CD1c-positive myeloid dendritic cell (primary cell): ENCODE measurements around the gene IGFBP4.

ENCODE experiments used
- DNase-seq: peaks from one replicate; pipeline ENCODE4 v3.0.0-alpha.2; 2016; ENCODE audit errors: extremely low spot score

Gene IGFBP4

DNA sequence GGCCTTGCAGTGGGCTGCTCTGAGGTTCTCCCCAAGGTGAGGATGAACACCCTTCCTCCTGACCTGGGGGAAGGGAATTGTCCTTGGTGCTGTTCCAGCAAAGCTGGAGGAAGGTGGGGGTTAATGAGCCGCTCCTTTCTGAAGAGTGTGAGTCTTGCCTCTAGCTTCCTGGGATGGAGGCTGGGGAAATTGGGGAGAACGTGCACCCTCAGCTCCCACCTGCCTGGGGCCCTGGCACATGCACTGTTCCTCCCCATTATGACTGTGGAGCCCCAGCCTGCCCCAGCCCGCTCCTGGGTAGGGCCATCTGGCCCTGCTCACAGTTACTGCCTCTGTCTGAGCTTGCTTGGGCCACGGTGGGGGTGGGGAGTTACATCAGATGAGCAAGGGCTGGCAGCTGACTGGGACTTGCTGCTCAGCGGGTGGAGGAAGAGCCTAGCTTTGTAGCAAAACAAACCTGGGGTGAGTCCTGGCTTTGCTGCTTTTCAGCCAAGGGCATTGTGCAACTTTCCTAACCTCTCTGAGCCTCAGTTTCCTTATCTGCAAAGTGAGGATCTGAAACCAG lies 47.1 kb downstream of the IGFBP4 start:
- DNase-seq, result no peak

DNA sequence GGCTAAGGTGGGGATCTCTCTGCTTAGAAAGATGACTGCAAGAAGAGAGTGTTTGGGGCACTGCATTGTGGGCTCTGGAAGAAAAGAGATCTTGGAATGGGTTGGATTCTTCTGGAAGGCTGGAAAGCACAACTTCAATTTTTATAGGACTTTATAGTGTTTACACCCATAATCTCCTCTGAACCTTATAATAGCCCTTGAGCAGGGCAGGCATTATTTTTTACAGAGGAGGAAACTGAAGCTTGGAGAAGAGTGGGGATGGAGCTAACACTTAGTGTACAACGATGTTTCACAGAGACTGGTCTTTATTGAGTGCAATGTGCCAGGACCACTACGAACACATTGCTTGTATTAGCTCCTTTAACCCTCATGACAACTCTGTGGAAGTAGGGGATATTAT lies 47.7 kb downstream of the IGFBP4 start:
- DNase-seq, result no peak

DNA sequence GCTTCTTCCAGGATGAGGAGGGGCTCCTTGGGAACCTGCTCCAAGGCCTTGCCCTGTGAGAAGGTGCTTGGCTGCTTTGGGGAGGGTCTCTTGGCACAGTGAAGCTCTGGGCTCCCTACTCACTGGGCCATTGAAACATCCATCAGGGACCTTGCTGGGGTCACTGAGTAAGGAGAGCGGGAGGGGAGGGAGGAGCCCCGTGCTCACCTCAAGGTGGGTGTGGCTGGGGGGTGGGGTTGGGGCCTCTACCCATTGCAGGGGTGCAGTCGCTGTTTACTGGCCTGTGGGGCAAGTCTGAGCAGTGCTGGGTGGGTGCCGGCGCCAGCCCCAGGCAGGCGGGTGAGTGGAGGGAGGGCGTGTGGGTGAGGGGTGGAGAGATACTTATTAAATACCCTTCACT lies 48.2 kb downstream of the IGFBP4 start:
- no peak for DNase-seq

DNA sequence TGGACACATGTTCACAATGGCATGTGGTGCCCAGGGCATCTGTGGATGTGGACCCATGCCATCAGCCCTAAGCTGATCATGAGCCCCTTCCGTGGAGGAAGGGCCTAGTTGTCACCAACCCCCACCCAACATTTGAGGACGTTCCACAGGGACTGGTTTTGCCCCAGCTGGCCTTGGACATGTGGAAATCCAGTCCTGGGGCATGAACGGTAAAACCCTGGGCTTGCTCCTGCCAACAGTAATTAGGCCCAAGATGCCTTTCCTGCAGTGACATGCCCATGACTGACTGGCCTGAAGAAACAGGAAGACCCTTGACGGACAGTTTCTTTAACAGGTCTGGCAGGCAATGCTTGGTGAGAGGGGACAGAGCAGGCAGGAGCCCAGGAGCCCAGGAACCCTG lies 50.4 kb downstream of the IGFBP4 start:
- DNase-seq, result no peak

DNA sequence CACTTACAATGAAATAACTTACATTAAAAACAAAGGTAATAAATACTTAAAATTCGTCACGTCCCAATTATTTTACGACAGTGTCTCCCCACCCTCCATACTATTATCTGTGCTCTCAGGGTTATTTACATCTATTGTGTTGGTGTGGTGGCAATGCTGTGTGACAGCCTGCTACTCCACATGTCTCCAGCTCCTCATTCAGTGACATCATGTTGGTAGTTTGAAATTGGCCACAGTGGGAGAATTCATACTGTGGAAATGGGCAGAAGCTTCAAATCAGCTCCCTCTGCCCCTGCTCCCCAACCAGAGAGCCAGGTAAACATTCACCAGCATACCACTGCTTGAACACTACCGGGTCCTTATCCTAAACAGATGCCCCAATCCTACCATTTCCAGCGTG lies 51.9 kb downstream of the IGFBP4 start:
- DNase-seq, result no peak

DNA sequence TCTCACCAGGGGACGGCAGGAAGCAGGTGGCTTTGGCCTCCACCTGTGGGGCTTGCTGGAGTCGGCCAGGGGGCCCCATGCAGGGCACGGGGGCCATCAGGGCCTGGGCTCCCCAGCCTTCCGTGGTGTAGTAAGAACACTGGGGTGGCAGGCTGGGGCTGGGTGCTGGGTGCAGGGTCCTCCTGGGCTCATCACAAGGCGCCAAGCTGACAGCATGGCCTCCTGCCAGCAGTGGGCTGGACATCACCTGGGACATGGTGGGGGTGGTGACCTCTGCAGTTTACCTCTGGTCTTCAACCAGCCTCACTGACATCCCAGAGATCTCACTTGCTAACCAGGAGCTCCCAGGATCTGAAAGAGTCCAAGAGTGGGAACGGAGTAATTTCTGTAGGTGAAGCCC lies 52.9 kb downstream of the IGFBP4 start:
- no peak for DNase-seq

DNA sequence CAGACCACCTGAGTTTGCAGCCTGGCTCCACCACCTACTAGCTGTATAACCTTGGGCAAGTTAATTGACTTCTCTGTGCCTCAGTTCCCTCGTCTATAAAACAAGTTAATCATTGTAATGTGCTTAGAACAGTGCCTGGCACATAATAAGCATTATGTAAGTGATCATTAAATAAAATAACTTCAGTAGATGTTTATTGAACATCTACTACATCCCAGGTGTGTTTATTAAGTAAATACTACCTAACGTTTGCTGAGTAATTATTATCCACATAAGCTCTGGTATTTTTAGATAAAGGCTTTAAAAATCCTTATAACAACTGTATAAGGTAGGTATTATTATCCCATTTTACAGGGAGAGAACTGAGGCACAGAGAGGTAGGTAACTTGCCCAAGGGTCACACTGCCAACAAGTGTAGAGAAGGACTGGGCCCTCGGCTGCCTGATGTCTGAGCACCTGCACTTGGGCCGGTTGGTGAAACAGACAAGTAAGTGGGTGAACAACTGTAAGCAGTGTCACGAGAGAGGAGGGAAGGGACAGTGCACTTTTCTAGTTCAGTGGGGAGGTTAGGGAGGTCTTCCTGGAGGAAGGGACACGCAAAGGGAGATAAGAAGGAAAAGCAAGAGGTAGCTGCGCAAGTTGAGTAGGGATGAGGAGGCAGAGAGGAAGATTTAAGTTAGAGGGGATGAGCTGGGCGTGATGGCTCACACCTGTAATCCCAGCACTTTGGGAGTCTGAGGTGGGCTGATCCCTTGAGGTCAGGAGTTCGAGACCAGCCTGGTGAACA lies 53.6 kb downstream of the IGFBP4 start:
- DNase-seq, result no peak

DNA sequence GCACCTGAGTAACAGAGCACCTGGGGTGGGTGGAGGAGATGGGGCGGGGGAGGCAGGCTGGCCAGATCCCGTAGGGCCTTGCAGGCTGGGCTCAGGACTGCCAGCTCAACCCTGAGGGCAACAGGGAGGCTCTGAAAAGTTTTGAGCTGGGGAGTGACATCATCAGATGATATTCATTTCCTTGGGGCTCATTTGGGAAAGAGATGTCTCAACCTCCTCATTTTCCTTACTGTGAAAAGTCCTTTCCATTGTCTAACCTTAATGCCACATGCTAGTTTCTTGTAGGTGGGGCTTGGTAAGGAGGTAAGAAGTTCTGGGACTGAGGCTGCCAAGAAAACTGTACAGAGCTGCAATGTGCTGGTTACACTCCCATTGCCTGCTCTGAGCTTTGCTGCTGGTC lies 54.4 kb downstream of the IGFBP4 start:
- no peak for DNase-seq

DNA sequence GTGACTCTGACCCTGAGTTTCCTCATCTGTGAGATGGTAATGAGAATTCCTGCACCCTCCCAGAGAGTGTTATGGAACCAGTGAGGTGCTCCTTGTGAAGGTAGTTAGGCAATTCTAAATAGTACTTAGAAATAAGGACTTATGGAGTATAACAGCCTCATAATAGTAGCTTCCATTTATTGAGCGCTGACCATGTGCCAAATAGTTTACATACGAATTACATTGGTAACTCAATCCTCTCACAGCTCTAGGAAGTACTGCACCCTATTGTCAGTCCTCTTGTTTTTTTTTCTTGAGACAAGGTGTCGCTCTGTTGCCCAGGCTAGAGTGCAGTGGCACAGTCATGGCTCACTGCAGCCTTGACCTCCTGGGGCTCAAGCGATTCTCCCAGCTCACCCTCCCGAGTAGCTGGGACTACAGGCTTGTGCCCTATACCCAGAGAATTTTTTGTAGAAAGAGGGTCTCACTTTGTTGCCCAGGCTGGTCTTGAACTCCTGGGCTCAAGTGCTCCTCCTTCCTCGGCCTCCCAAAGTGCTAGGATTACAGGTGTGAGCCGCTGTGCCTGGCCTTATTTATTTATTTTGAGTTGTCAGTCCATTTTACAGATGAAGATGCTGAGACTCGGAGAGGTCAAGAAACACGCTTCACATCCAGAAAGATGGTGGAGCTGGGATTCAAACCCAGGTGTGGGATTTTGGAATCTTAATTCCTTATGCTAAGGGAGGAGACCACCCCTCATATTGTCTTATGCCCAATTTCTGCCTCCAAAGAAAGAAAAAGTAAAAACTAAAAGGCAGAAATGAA lies 55.2 kb downstream of the IGFBP4 start:
- no peak for DNase-seq

DNA sequence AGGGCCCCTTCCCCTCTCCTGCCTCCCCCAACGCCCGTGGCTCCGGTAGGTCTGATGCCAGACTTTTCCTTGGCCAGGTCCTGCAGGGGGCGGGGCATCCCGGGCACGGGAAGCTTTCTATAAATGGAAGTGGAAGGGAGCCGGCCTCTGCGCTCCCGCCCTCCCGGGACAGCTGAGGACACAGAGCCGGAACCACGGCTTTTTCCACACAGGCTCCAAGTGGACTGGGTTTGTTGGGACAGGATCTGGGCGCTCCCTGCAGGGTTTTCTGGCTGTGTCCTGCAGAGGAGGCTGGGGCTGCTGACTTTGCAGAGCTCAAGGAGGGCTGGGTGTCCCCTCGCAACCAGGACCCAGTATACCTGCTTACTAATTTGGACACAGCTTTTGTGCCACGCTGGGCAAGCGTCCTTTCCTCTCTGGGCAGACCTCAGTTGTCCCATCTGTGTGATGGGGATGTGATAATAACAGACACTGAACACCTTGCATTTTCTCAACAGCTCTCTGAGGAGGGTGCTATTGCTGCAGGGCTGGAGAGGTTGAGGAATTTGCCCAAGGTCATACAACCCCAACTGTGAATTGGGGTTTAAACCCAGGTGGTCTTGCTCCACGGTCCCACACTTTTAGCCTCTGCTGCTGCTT lies 56.4 kb downstream of the IGFBP4 start:
- no peak for DNase-seq

DNA sequence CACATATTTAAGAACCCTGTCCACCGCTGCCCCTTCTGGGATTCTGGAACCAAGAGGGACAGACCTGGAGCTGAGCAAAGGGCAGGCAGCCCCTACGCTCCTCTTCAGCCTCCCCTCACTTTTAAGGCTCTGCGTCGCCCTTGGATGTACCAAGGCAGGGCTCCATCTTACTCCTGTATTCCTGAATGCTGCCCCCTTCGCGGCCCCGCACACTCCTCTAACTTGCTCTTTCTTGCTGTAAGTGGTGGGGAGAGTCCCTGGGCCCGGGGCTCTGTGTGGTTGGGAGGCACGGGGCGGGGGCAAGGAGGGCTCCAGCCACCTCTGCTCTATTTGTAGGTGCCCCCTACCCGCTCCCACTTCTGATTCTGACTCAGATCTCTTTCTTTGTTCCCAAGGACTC lies 56.9 kb downstream of the IGFBP4 start:
- DNase-seq, result no peak

DNA sequence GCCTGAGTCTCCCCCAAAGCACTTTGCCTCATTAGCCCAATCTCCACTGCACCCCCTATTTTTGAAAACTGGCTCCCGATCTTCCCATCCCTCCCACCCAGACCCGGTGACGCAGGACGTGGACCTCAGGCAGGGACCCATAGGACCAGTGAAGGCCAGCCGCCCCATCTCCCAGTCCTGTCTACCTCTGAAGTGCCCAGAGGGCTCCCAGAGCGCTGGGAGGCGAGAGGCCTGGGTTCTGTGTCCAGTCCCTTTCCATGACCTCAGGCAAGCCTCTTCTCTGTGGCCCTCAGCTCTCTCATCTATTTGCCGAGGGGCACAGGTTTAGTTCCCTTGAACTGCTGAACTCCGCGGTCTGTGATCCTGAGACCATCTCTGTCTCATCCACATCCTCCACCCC lies 57.5 kb downstream of the IGFBP4 start:
- DNase-seq, result no peak

DNA sequence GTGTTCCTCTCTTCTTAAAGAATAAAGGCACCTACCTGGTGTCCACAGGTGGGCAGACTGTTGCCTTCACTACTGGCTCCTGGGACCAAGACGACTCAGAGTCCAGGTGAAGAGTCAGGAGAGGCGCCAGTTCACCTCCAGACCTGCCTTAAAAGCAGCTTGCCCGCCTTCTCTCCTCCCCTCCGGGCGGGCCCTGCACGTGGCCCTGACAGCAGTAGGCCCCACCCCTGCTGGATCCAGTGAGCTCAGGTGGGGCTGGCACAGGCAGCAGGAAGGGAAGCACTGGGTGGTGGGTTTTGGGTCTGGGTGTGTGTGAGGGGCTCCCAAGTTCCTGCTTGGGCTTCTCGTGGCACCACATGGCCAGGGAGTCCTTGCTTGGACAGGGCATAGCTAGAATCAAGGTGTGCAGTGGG lies 58.3 kb downstream of the IGFBP4 start, which contains the start of gene TNS4:
Gene TNS4 (minus strand): TSS at position 125 of the 413 bp plus-strand sequence. CDS start 5,198 bp downstream, outside the sequence.
- DNase-seq, result no peak

DNA sequence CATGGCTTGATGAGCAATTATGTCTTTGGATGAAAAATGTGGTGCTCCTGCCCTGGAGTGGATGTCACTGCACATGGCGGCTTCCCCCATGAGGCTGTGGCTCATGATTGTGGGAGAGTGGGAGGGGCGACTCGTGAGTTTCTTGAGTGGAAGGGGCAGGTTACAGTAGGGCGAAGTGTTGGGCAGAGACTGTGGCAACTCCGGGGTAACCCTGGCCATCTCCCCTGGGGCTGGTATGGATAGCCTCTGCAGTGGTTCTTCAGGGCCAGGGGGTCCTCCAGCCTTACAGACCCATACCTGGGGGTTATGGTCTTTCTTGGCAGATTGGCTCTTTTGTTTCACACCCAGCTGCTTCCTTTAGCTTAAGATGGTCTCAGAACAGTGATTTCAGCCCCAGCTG lies 59.5 kb downstream of the IGFBP4 start:
- DNase-seq, result no peak

DNA sequence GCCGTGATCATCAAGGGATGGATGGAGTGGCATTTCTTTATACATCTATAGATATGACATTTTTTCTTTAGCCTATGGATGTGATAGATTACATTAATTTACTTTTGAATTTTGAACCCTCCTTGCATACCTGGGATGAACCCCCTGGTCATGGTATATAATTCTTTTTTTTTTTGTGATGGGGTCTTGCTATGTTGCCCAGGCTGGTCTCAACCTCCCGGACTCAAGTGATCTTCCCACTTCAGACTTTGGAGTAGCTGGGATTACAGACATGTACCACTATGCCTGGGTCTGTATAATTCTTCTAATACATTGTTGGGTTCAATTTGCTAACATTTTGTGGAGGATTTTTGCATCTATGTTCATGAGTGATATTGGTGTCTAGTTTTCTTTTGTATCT lies 59.9 kb downstream of the IGFBP4 start:
- no peak for DNase-seq

DNA sequence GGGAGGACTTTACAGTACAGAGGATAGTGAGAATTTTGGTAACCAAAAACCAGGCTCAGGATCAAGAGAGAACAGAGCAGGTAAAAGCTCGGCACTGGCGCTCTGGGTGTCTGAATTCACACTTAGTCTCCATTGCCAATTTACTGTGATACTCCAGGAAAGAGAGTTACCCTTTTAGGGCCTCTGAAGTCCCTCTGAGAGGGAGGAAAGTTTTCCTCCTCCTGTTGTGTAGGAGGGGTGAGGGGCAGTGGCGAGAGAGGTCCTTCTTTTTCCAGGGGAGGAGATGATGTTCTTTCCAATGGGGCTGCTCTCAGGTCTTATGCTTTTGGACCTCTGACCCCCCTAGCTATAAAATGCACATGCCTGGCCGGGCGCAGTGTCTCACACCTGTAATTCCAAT lies 63.5 kb downstream of the IGFBP4 start:
- DNase-seq, result no peak
